ENCODE results near the gene C12orf75.
"Not testable (repeated sequence)": the region's sequence is repeated elsewhere in the genome, so short reads cannot be mapped to it uniquely, and the experiment has no call there.

The C12orf75 gene

GRCh38 chr12:105310476-105311085, 19.9 kb upstream of the C12orf75 start:
- DNase-seq, result not testable (repeated sequence)

GRCh38 chr12:105311936-105312335, 18.6 kb upstream of the C12orf75 start:
- not testable (repeated sequence) for DNase-seq

GRCh38 chr12:105313755-105314154, 16.7 kb upstream of the C12orf75 start:
- DNase-seq, result not testable (repeated sequence)

GRCh38 chr12:105315130-105315529, 15.4 kb upstream of the C12orf75 start:
- DNase-seq, result no peak

- DNase-seq, result no peak
Measured at GRCh38 chr12:105315726-105316125, 14.8 kb upstream of the C12orf75 start.

- DNase-seq, result no peak
Measured at GRCh38 chr12:105316931-105317852, 13.3 kb upstream of the C12orf75 start.

GRCh38 chr12:105317942-105318621, 12.4 kb upstream of the C12orf75 start:
- no peak for DNase-seq

- DNase-seq, result no peak
Measured at GRCh38 chr12:105318651-105319483, 11.6 kb upstream of the C12orf75 start.

GRCh38 chr12:105319691-105320209, 10.7 kb upstream of the C12orf75 start:
- DNase-seq, result no peak

GRCh38 chr12:105321125-105321524, 9.4 kb upstream of the C12orf75 start:
- no peak for DNase-seq

GRCh38 chr12:105322070-105322469, 8.4 kb upstream of the C12orf75 start:
- no peak for DNase-seq

- DNase-seq, result no peak
Measured at GRCh38 chr12:105324704-105325103, 5.8 kb upstream of the C12orf75 start.

GRCh38 chr12:105325117-105325516, 5.4 kb upstream of the C12orf75 start:
- DNase-seq, result no peak

- no peak for DNase-seq
Measured at GRCh38 chr12:105329926-105330282, 587 bp upstream of the C12orf75 start.

- DNase-seq, result no peak
Measured at GRCh38 chr12:105330931-105331804, 677 bp downstream of the C12orf75 start.

GRCh38 chr12:105331805-105332251, 1.3 kb downstream of the C12orf75 start:
- no peak for DNase-seq

- DNase-seq, result not testable (repeated sequence)
Measured at GRCh38 chr12:105332286-105332685, 1.8 kb downstream of the C12orf75 start.

GRCh38 chr12:105332925-105333324, 2.4 kb downstream of the C12orf75 start:
- DNase-seq, result no peak

- DNase-seq, result no peak
Measured at GRCh38 chr12:105334001-105334400, 3.5 kb downstream of the C12orf75 start.

- DNase-seq, result no peak
Measured at GRCh38 chr12:105334582-105334981, 4.1 kb downstream of the C12orf75 start.

GRCh38 chr12:105335856-105336255, 5.4 kb downstream of the C12orf75 start:
- DNase-seq, result no peak

All from NCI-H1694 treated with DMSO at 0.1 percent for 48 hours (cell line).